Coronary artery (tissue), 2 donors: ENCODE results near the gene GRIN2A.

Experiments
- DNase-seq: peaks from one replicate; pipeline ENCODE4 v3.0.0-alpha.2; 2017; ENCODE audit warnings: low spot score
- H3K27ac ChIP-seq, 2 donors: fragments of 200-600 bp; sonication (generic); one replicate each; pipeline ENCODE4 v1.5.1; 2016 to 2019
- H3K4me3 ChIP-seq: fragments of 200-600 bp; sonication (generic); 2 replicates; pipeline ENCODE4 v1.5.1; 2016; ENCODE audit warnings: mild to moderate bottlenecking, moderate library complexity
- TF ChIP-seq, protein P1 (sequence below): fragments of 200-600 bp; sonication (generic); IDR thresholded peaks from one replicate; pipeline ENCODE4 v1.5.1; 2019; ENCODE audit warnings: antibody characterized with exemption

Gene GRIN2A

DNA sequence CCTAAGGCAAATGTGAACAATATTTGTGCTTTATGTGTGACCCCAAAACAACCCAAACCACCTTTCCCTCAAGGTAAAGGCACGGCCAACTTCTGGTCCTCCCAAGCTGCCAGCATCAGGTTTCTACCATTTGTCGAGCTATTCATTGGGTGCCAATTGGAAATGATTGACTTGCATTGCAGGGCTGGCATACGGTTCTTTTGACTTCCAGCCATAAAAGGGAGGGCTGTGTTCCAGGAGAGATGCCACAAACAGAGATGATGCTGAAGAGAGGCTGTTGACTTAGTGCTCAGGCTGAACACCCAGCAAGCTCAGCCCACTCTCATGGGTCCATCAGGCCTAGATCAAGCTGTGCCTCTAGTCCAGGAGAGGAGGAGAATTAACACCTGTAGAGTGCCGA is 252.4 kb downstream of the GRIN2A start:
- DNase-seq, result no peak
- no peak overlapping the region for H3K27ac ChIP-seq
- H3K4me3 ChIP-seq, result no peak overlapping the region
- TF ChIP-seq, protein P1, sequence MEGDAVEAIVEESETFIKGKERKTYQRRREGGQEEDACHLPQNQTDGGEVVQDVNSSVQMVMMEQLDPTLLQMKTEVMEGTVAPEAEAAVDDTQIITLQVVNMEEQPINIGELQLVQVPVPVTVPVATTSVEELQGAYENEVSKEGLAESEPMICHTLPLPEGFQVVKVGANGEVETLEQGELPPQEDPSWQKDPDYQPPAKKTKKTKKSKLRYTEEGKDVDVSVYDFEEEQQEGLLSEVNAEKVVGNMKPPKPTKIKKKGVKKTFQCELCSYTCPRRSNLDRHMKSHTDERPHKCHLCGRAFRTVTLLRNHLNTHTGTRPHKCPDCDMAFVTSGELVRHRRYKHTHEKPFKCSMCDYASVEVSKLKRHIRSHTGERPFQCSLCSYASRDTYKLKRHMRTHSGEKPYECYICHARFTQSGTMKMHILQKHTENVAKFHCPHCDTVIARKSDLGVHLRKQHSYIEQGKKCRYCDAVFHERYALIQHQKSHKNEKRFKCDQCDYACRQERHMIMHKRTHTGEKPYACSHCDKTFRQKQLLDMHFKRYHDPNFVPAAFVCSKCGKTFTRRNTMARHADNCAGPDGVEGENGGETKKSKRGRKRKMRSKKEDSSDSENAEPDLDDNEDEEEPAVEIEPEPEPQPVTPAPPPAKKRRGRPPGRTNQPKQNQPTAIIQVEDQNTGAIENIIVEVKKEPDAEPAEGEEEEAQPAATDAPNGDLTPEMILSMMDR, result no peak

DNA sequence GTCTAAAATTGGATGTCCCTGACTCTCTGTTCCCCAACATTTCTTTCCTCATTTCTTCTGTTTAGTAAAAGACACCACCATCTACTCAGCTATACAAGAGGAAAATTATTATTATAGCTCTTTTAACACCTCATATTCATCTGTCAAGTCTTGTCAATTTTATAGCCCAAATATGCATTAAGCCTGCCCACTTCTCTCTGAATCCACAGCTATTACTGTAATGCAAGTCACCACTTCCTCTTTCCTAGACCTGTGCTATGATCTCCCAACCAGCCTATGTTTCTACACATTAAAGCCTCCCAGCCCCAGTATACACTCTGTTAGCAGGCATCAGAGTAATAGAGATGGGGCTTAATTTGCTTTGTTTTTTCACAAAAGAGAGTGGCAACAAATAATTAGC is 252.9 kb downstream of the GRIN2A start:
- TF ChIP-seq, protein P1, result no peak
- Histone ChIP-seq H3K27ac (no peak overlapping the region), H3K4me3 (no peak overlapping the region)
- DNase-seq, result no peak

GRCh38 chr16:9922441-9922840 is 259.8 kb downstream of the GRIN2A start:
- H3K27ac ChIP-seq, result no peak overlapping the region
- H3K4me3 ChIP-seq, result no peak overlapping the region
- TF ChIP-seq, protein P1, result no peak
- no peak for DNase-seq

DNA sequence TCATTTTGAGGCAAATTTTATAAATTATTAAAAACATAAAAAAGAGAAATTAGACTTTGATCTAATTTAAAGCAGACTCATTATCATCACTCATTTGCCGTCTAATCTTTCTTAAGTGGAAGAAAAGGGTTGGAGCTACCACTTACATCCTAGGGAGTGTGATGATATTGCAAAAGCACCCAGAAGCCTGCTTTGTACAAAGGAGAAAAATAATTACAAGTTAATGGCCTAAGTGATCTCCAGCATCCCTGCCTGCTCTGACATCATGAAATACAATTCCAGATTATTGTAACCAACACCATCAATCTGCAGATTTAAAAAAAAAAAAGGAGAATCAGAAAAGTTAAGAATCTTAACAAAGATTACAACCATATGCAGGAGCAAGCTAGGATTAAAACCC is 260.2 kb downstream of the GRIN2A start:
- TF ChIP-seq, protein P1, result no peak

DNA sequence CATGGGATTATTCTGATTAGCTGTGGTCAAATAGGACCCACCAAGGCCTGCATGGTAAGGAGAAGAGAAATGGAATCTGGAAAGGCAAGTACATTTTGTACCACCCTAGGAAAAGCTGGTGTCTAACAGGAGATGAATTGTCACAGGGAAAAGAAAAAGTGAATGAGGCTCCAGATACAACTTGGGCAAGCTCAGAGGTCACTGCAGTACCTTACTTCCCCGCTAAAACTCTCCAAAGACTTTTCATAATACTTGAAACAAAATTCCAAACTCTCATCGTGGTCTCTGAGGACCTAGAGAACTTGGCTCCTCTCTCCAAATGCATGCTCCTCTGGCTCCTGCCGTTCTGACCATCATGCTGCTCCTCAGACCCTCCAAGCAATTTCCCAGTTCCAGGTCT is 262.8 kb downstream of the GRIN2A start:
- no peak overlapping the region for H3K4me3 ChIP-seq
- TF ChIP-seq, protein P1, result no peak
- H3K27ac ChIP-seq, result no peak overlapping the region
- DNase-seq, result no peak

More for the DNA sequence above, 260.2 kb downstream of the GRIN2A start:
- DNase-seq, result no peak
- Histone ChIP-seq H3K4me3 (no peak overlapping the region), H3K27ac (no peak overlapping the region)

- H3K4me3 ChIP-seq, result no peak overlapping the region
- TF ChIP-seq, protein P1, result no peak
- H3K27ac ChIP-seq, result no peak overlapping the region
- no peak for DNase-seq
Observed at GRCh38 chr16:9917691-9918090, 264.5 kb downstream of the GRIN2A start.

GRCh38 chr16:9913604-9914326 is 268.5 kb downstream of the GRIN2A start:
- H3K4me3 ChIP-seq, result no peak overlapping the region
- H3K27ac ChIP-seq, result peak overlapping the region; percentile 7 to 40
- DNase-seq, result no peak
- TF ChIP-seq, protein P1, result no peak
